PC-9 (cell line): ENCODE measurements around the gene LMBR1. TPM values are rescaled to one million over a fixed set of nuclear protein-coding genes. Genes with fewer than 3 reads are reported as not detected.
"Not testable (repeated sequence)": the region's sequence is repeated elsewhere in the genome, so short reads cannot be mapped to it uniquely, and the experiment has no call there.

Source experiments
- BruUV-seq: library from RNA; stranded (reverse); fragments of 400-500 nt; replicated peaks from 2 replicates; lab custom pipeline; 2021; lab: Mats Ljungman, UMichigan
- CTCF ChIA-PET: fragments of 300-600 bp; sonication (Branson Sonifier 250); formaldehyde crosslinking; loops from one replicate; lab custom pipeline; 2022; ENCODE audit warnings: antibody characterized with exemption; lab: Charles Lee
- POLR2A ChIA-PET: fragments of 300-600 bp; sonication (Branson Sonifier 250); formaldehyde crosslinking; loops from one replicate; lab custom pipeline; 2022; ENCODE audit warnings: antibody characterized with exemption; ENCODE audit not compliant: unreplicated experiment; lab: Charles Lee
- DNase-seq, 2 experiments: peaks; one replicate each; pipeline versions ENCODE4 v3.0.0 to v3.0.0-alpha.2; 2015 to 2022; ENCODE audit warnings: mixed read lengths in 1 of 2
- H2AFZ ChIP-seq: fragments of 200-600 bp; sonication (generic); 2 replicates; pipeline ENCODE4 v1.8.1; 2017; ENCODE audit warnings: antibody characterized with exemption
- H3F3A ChIP-seq: fragments of 200-600 bp; sonication (generic); 2 replicates; pipeline ENCODE4 v1.8.1; 2017; ENCODE audit warnings: antibody characterized with exemption, mild to moderate bottlenecking, low read depth; ENCODE audit not compliant: insufficient read depth
- H3K27ac ChIP-seq: fragments of 200-600 bp; sonication (generic); 2 replicates; pipeline ENCODE4 v1.6.1; 2016; ENCODE audit warnings: mixed run types
- H3K27me3 ChIP-seq: fragments of 200-600 bp; sonication (generic); 2 replicates; pipeline ENCODE4 v1.6.1; 2016; ENCODE audit warnings: low read depth, mixed run types; ENCODE audit not compliant: insufficient read depth
- H3K36me3 ChIP-seq: fragments of 200-600 bp; sonication (generic); 2 replicates; pipeline ENCODE4 v1.6.1; 2016; ENCODE audit warnings: low read depth, mixed run types
- H3K4me1 ChIP-seq: fragments of 200-600 bp; sonication (generic); replicated peaks from 2 replicates; pipeline ENCODE4 v1.6.1; 2016; ENCODE audit warnings: mixed run types; ENCODE audit not compliant: insufficient read depth
- H3K4me2 ChIP-seq: fragments of 200-600 bp; sonication (generic); 2 replicates; pipeline ENCODE4 v1.6.1; 2017; ENCODE audit warnings: mixed run types
- H3K4me3 ChIP-seq: fragments of 200-600 bp; sonication (generic); 2 replicates; pipeline ENCODE4 v1.6.1; 2016; ENCODE audit warnings: mixed run types
- H3K79me2 ChIP-seq: fragments of 200-600 bp; sonication (generic); 2 replicates; pipeline ENCODE4 v1.6.1; 2017; ENCODE audit warnings: low read depth, mixed run types
- H3K9me2 ChIP-seq: fragments of 200-600 bp; sonication (generic); 2 replicates; pipeline ENCODE4 v1.8.1; 2017; ENCODE audit warnings: mild to moderate bottlenecking; ENCODE audit not compliant: insufficient read depth
- H3K9me3 ChIP-seq: fragments of 200-600 bp; sonication (generic); 2 replicates; pipeline ENCODE4 v1.8.1; 2016; ENCODE audit warnings: low read depth; ENCODE audit not compliant: insufficient read depth
- H4K20me1 ChIP-seq: fragments of 200-600 bp; sonication (generic); 2 replicates; pipeline ENCODE4 v1.8.1; 2017; ENCODE audit not compliant: insufficient read depth
- EZH2 ChIP-seq: fragments of 200-600 bp; sonication (generic); IDR thresholded peaks from 2 replicates; pipeline ENCODE4 v1.8.0; 2017; ENCODE audit warnings: antibody characterized with exemption, low read depth
- intact Hi-C: fragments of 100-400 bp; cut with micrococcal nuclease; formaldehyde crosslinking; loops from one replicate; pipeline ENCODE4 v1.10.0; 2022; ENCODE audit not compliant: unreplicated experiment
- total RNA-seq: library from RNA; stranded (reverse); gene quantifications from 2 replicates; pipeline ENCODE4 v1.2.3, GENCODE V29; 2021
- TF ChIP-seq, protein P1 (sequence below): fragments of 200-600 bp; sonication (generic); conservative IDR thresholded peaks from 2 replicates; pipeline ENCODE4 v1.6.1; 2017; ENCODE audit warnings: mixed run types, antibody characterized with exemption, mild to moderate bottlenecking, moderate library complexity

The LMBR1 gene
- total RNA-seq, 1 experiment from 2014 or later: 85.0 TPM

DNA sequence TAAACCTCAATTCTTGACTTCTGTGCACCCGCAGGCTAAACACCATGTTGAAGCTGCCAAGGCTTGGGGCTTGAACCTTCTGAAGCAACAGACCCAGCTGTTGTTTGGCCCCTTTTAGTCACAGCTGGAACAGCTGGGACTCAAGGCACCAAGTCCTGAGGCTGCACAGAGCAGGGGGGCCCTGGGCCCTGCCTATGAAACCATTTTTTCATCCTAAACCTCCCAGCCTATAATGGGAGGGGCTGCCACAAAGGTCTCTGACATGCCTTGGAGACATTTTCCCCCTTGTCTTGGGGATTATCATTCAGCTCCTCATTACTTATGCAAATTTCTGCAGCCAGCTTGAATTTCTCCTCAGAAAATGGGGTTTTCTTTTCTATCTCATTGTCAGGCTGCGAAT is 31.8 kb downstream of the LMBR1 start:
- CTCF ChIA-PET: no interaction called here
- H3K27me3 ChIP-seq: no peaks in the 10 kb centered on the region
- peaks cover 62% of the 10 kb centered on the region for H3K79me2 ChIP-seq
- TF ChIP-seq, protein P1, sequence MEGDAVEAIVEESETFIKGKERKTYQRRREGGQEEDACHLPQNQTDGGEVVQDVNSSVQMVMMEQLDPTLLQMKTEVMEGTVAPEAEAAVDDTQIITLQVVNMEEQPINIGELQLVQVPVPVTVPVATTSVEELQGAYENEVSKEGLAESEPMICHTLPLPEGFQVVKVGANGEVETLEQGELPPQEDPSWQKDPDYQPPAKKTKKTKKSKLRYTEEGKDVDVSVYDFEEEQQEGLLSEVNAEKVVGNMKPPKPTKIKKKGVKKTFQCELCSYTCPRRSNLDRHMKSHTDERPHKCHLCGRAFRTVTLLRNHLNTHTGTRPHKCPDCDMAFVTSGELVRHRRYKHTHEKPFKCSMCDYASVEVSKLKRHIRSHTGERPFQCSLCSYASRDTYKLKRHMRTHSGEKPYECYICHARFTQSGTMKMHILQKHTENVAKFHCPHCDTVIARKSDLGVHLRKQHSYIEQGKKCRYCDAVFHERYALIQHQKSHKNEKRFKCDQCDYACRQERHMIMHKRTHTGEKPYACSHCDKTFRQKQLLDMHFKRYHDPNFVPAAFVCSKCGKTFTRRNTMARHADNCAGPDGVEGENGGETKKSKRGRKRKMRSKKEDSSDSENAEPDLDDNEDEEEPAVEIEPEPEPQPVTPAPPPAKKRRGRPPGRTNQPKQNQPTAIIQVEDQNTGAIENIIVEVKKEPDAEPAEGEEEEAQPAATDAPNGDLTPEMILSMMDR: no peak
- TF ChIP-seq EZH2: no peak
- H3K27ac ChIP-seq: no peak overlapping the region
- no peaks in the 10 kb centered on the region for H3K4me1 ChIP-seq
- no peak overlapping the region for H3K4me2 ChIP-seq
- H3K4me3 ChIP-seq: no peak overlapping the region
- H3F3A ChIP-seq: peaks cover 7% of the 10 kb centered on the region; the same call in 1 of the 2 replicates
- no peak for DNase-seq
- POLR2A ChIA-PET: no interaction called here
- H4K20me1 ChIP-seq: no peaks in the 10 kb centered on the region
- no peaks in the 10 kb centered on the region for H3K9me2 ChIP-seq
- intact Hi-C loops: no loop called here
- peaks cover 14% of the 10 kb centered on the region for H3K9me3 ChIP-seq
- no TSS peak for BruUV-seq
- no peak overlapping the region for H2AFZ ChIP-seq
- H3K36me3 ChIP-seq: peaks cover 21% of the 10 kb centered on the region; the same call in 1 of the 2 replicates

DNA sequence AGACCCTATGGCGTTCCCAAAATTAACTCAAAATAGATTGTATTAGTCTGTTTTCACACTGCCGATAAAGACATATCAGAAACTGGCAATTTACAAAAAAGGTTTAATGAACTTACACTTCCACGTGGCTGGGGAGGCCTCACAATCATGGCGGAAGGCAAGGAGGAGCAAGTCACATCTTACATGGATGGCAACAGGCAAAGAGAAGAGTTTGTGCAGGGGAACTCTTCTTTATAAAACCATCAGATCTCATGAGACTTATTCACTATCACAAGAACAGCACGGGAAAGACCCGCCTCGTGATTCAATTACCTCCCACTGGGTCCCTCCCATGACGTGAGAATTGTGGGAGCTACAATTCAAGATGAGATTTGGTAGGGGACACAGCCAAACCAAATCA is 32.9 kb downstream of the LMBR1 start:
- BruUV-seq, H3K9me2 ChIP-seq, H3K4me3 ChIP-seq, H4K20me1 ChIP-seq, H3K4me2 ChIP-seq, DNase-seq, intact Hi-C loops, H3F3A ChIP-seq, H2AFZ ChIP-seq, POLR2A ChIA-PET, H3K4me1 ChIP-seq, H3K27ac ChIP-seq, H3K27me3 ChIP-seq, CTCF ChIA-PET: not testable (repeated sequence)
- peaks cover 20% of the 10 kb centered on the region for H3K9me3 ChIP-seq
- peaks cover 26% of the 10 kb centered on the region; the same call in 1 of the 2 replicates for H3K36me3 ChIP-seq
- peaks cover 63% of the 10 kb centered on the region for H3K79me2 ChIP-seq

DNA sequence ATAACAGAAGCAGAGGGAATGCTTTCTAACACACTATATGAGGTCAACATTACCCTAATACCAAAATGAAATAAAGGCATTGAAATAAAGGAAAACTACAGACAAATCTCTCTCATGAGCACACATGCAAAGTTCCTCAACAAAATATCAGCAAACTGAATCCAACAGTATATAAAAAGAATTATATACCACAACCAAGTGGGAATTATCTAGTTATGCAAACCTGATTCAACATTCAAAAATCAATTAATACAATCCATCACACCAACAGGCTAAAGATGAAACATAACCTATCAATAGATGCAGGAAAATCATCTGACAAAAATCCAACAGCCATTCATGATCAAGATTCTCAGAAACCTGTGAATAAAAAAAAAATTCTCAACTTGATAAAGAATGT is 34.5 kb downstream of the LMBR1 start:
- no peak for DNase-seq
- H4K20me1 ChIP-seq: no peaks in the 10 kb centered on the region
- CTCF ChIA-PET: interaction anchor here (0.7 kb wide), 1 partner anchor 681 kb away, joined by 6 read pairs; no protein-coding TSS in a partner anchor
- peaks cover 27% of the 10 kb centered on the region for H3K9me3 ChIP-seq
- H3K4me3 ChIP-seq: no peak overlapping the region
- no peaks in the 10 kb centered on the region for H3K9me2 ChIP-seq
- peaks cover 7% of the 10 kb centered on the region; the same call in 1 of the 2 replicates for H3F3A ChIP-seq
- TF ChIP-seq, protein P1: no peak
- no peak for TF ChIP-seq EZH2
- intact Hi-C loops: no loop called here
- peaks cover 32% of the 10 kb centered on the region for H3K36me3 ChIP-seq
- H2AFZ ChIP-seq: no peak overlapping the region
- POLR2A ChIA-PET: no interaction called here
- no peaks in the 10 kb centered on the region for H3K4me1 ChIP-seq
- H3K4me2 ChIP-seq: no peak overlapping the region
- no TSS peak for BruUV-seq
- H3K27me3 ChIP-seq: no peaks in the 10 kb centered on the region
- peaks cover 69% of the 10 kb centered on the region for H3K79me2 ChIP-seq
- H3K27ac ChIP-seq: no peak overlapping the region

DNA sequence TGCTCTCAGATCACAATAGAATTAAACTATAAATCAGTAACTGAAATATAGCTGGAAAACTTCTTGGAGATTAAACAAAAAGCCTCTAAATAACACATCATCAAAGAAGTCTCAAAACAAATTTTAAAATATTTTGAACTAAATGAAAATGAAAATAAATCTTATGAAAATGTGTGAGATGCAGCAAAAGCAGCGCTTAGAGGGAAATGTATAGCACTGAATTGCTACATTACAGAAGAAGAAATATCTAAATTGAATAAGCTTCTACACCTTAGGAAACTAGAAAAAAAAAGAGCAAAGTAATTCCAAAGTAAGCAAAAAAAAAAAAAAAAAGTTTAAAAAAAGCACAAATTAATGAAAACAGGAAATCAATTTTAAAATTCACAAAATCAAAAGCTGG is 35.2 kb downstream of the LMBR1 start:
- no peak for TF ChIP-seq EZH2
- TF ChIP-seq, protein P1: no peak
- no peak for DNase-seq
- Histone ChIP-seq H2AFZ (no peak overlapping the region), H3K9me3 (peaks cover 27% of the 10 kb centered on the region), H3K4me1 (no peaks in the 10 kb centered on the region), H4K20me1 (no peaks in the 10 kb centered on the region), H3K27ac (no peak overlapping the region), H3K9me2 (no peaks in the 10 kb centered on the region), H3K4me3 (no peak overlapping the region), H3K4me2 (no peak overlapping the region), H3K79me2 (peaks cover 74% of the 10 kb centered on the region), H3F3A (peaks cover 7% of the 10 kb centered on the region; the same call in 1 of the 2 replicates), H3K27me3 (no peaks in the 10 kb centered on the region), H3K36me3 (peaks cover 32% of the 10 kb centered on the region)
- POLR2A ChIA-PET: interaction anchor here (0.5 kb wide), 1 partner anchor 120 kb away, joined by 4 read pairs; no protein-coding TSS in a partner anchor
- intact Hi-C loops: no loop called here
- BruUV-seq: no TSS peak
- CTCF ChIA-PET: interaction anchor here (0.7 kb wide), 1 partner anchor 680 kb away, joined by 6 read pairs; no protein-coding TSS in a partner anchor
